GM12878 (cell line): Measurements from ENCODE around the gene GHRH. TPM values are rescaled to one million over a fixed set of nuclear protein-coding genes. Genes with fewer than 3 reads are reported as not detected.

Source experiments
- ATAC-seq: fragments of 200-7000 bp; cut with Tn5 transposase; 3 replicates; pipeline ENCODE4 v1.9.1; 2020; ENCODE audit warnings: mild to moderate bottlenecking, moderate library complexity
- BruUV-seq: library from RNA; stranded (reverse); fragments of 400-500 nt; replicated peaks from 2 replicates; lab custom pipeline; 2021; lab: Mats Ljungman, UMichigan
- CTCF ChIA-PET: fragments of 300-600 bp; sonication (Branson Sonifier 250); formaldehyde crosslinking; extraction: SDS; loops from one replicate; lab custom pipeline; 2021; ENCODE audit warnings: inconsistent platforms; lab: Yijun Ruan, JAX
- POLR2A ChIA-PET: fragments of 350-600 bp; formaldehyde crosslinking; extraction: SDS; loops from one replicate; lab custom pipeline; 2021; ENCODE audit warnings: inconsistent platforms; lab: Charles Lee
- RAD21 ChIA-PET: fragments of 300-600 bp; sonication (Branson Sonifier 250); formaldehyde crosslinking; loops from one replicate; lab custom pipeline; 2023; ENCODE audit warnings: antibody characterized with exemption; ENCODE audit not compliant: unreplicated experiment; lab: Charles Lee
- SMC1A ChIA-PET: fragments of 300-600 bp; sonication (Branson Sonifier 250); formaldehyde crosslinking; loops from one replicate; lab custom pipeline; 2023; ENCODE audit not compliant: unreplicated experiment, uncharacterized antibody; lab: Charles Lee
- DNase-seq: peaks from one replicate; pipeline ENCODE4 v3.0.0-alpha.2; 2011; ENCODE audit warnings: low read depth, low spot score
- FAIRE-seq: peaks from 3 replicates; lab custom pipeline; 2011; peaks lifted over from hg19 to GRCh38; lab: Jason Lieb, UNC
- H2AFZ ChIP-seq: 2 replicates; pipeline ENCODE4 v1.6.0; 2011; ENCODE audit warnings: low read depth, low read length, control low read depth; ENCODE audit not compliant: control insufficient read depth
- H3K27ac ChIP-seq: 2 replicates; pipeline ENCODE4 v1.5.1; 2011; ENCODE audit warnings: control low read depth; ENCODE audit not compliant: control insufficient read depth, insufficient read depth
- H3K27me3 ChIP-seq, 2 experiments: replicated peaks in 1 of 2; 2 replicates each; pipeline versions ENCODE4 v1.6.0 to v1.6.1; 2011; ENCODE audit warnings: low read length in 1 of 2; ENCODE audit not compliant: control insufficient read depth in 2 of 2, insufficient read depth in 2 of 2
- H3K36me3 ChIP-seq, 2 experiments: 2 replicates each; pipeline ENCODE4 v1.5.1; 2011; ENCODE audit warnings: low read length in 1 of 2; ENCODE audit not compliant: control insufficient read depth in 2 of 2, insufficient read depth in 2 of 2
- H3K4me1 ChIP-seq: 2 replicates; pipeline ENCODE4 v1.6.1; 2011; ENCODE audit warnings: mild to moderate bottlenecking, low read length, moderate library complexity, mixed read lengths; ENCODE audit not compliant: control insufficient read depth, insufficient read depth
- H3K4me2 ChIP-seq: 2 replicates; pipeline ENCODE4 v1.6.0; 2011; ENCODE audit warnings: control low read depth; ENCODE audit not compliant: control insufficient read depth, insufficient read depth
- H3K4me3 ChIP-seq: fragments of 200-600 bp; sonication (generic); 2 replicates; pipeline ENCODE4 v1.5.1; 2016
- H3K79me2 ChIP-seq: 2 replicates; pipeline ENCODE4 v1.6.0; 2011; ENCODE audit warnings: low read length; ENCODE audit not compliant: control insufficient read depth, insufficient read depth
- H3K9ac ChIP-seq: 2 replicates; pipeline ENCODE4 v1.8.0; 2011; ENCODE audit warnings: low read length, control low read depth, mixed read lengths; ENCODE audit not compliant: control insufficient read depth, insufficient read depth
- H3K9me3 ChIP-seq: replicated peaks from 3 replicates; pipeline ENCODE4 v1.5.1; 2011; ENCODE audit warnings: mild to moderate bottlenecking, low read length; ENCODE audit not compliant: control insufficient read depth, insufficient read depth
- H4K20me1 ChIP-seq: 2 replicates; pipeline ENCODE4 v1.6.0; 2011; ENCODE audit not compliant: control insufficient read depth, insufficient read depth
- FOXK2 ChIP-seq: fragments of 450-650 bp; IDR thresholded peaks from 2 replicates; pipeline ENCODE4 v1.6.1; 2017; ENCODE audit warnings: mild to moderate bottlenecking, moderate library complexity
- GABPA ChIP-seq: IDR thresholded peaks from 2 replicates; pipeline ENCODE4 v1.6.1; 2014; ENCODE audit warnings: antibody characterized with exemption, low read depth, mild to moderate bottlenecking, inconsistent platforms
- IKZF1 ChIP-seq: fragments of 450-650 bp; conservative IDR thresholded peaks from 2 replicates; pipeline ENCODE4 v1.6.1; 2017; ENCODE audit warnings: antibody characterized with exemption, mild to moderate bottlenecking
- IRF3 ChIP-seq: fragments of 450-650 bp; IDR thresholded peaks from 2 replicates; pipeline ENCODE4 v1.6.1; 2014; ENCODE audit warnings: mild to moderate bottlenecking
- MEF2B ChIP-seq: fragments of 450-650 bp; IDR thresholded peaks from 2 replicates; pipeline ENCODE4 v1.6.1; 2018; ENCODE audit warnings: mild to moderate bottlenecking, moderate library complexity; ENCODE audit not compliant: partially characterized antibody, poor library complexity, severe bottlenecking
- SIX5 ChIP-seq: IDR thresholded peaks from 2 replicates; pipeline ENCODE4 v1.6.1; 2011; ENCODE audit warnings: mild to moderate bottlenecking, low read depth, low read length, moderate library complexity; ENCODE audit not compliant: severe bottlenecking
- SRF ChIP-seq, 2 experiments: IDR thresholded peaks; 2 replicates each; pipeline ENCODE4 v1.6.1; 2011; ENCODE audit warnings: low read depth in 2 of 2, low read length in 2 of 2, mild to moderate bottlenecking in 1 of 2, moderate library complexity in 1 of 2
- SUPT20H ChIP-seq: IDR thresholded peaks from 2 replicates; pipeline ENCODE4 v1.6.1; 2011; ENCODE audit warnings: low read depth, mild to moderate bottlenecking, low read length, moderate library complexity, borderline replicate concordance; ENCODE audit not compliant: control insufficient read depth
- SUZ12 ChIP-seq: fragments of 200-600 bp; sonication (generic); IDR thresholded peaks from one replicate; pipeline ENCODE4 v1.6.1; 2018; ENCODE audit warnings: antibody characterized with exemption, mild to moderate bottlenecking; ENCODE audit not compliant: unreplicated experiment
- TCF3 ChIP-seq: IDR thresholded peaks from 2 replicates; pipeline ENCODE4 v1.6.1; 2012; ENCODE audit warnings: low read depth, mild to moderate bottlenecking, low read length, borderline replicate concordance; ENCODE audit not compliant: insufficient read depth
- WGBS: methylation state at CpG from one replicate; pipeline ENCODE4 v1.1.6; 2016; ENCODE audit warnings: low lambda C conversion rate; ENCODE audit not compliant: insufficient replicate concordance, insufficient coverage; ENCODE audit errors: missing lambda C conversion rate; 5-methylcytosine and 5-hydroxymethylcytosine counted together
- in situ Hi-C: fragments of 300-500 bp; cut with MboI; formaldehyde crosslinking; loops from 9 replicates; pipeline ENCODE4 v1.14.3; 2018; ENCODE audit warnings: mixed read lengths
- intact Hi-C: fragments of 100-400 bp; cut with micrococcal nuclease; formaldehyde crosslinking; loops from one replicate; pipeline ENCODE4 v1.14.2; 2022; ENCODE audit not compliant: unreplicated experiment
- polyA plus RNA-seq, 11 experiments: library from polyadenylated mRNA; depleted of rRNA in 4 of 11; unstranded in 6 of 11; stranded (reverse) in 5 of 11; fragments of >200 nt; fragmentation: Nextera tagmentation in 4 of 11; fragmentation: Illumina TruSeq in 1 of 11; extraction: Ambion mirVana in 4 of 11; extraction: Trizol in 1 of 11; gene quantifications; 1 replicate in 1 of 11; 2 replicates in 10 of 11; pipeline versions ENCODE4 v1.2.1 to v1.2.3, GENCODE V29; 2011 to 2016; ENCODE audit warnings: inconsistent platforms in 2 of 11, missing spikeins in 2 of 11, low read depth in 1 of 11
- total RNA-seq, 4 experiments: library from RNA; depleted of rRNA in 3 of 4; stranded (reverse); fragments of >200 nt in 3 of 4; fragmentation: Illumina TruSeq in 1 of 4; extraction: Trizol in 1 of 4; gene quantifications; 2 replicates each; pipeline versions ENCODE4 v1.2.1 to v1.2.3, GENCODE V29; 2013 to 2021
- TF ChIP-seq, protein P1 (sequence below): fragments of 150-350 bp; IDR thresholded peaks from 2 replicates; pipeline ENCODE4 v1.6.1; 2014; ENCODE audit warnings: mild to moderate bottlenecking, low read depth, low read length
- TF ChIP-seq, protein P2 (sequence below): IDR thresholded peaks from 2 replicates; pipeline ENCODE4 v1.6.1; 2012; ENCODE audit warnings: improper control_type of control experiment, low read depth, low read length; ENCODE audit not compliant: insufficient replicate concordance
- TF ChIP-seq, protein P3 (sequence below): fragments of 450-650 bp; IDR thresholded peaks from 2 replicates; pipeline ENCODE4 v1.6.1; 2016; ENCODE audit warnings: mild to moderate bottlenecking

The GHRH gene
- total and polyA plus RNA-seq, 10 of the 15 experiments (the other 5 are each of a cell fraction or from before 2014, with no cell fraction given) = not detected

DNA sequence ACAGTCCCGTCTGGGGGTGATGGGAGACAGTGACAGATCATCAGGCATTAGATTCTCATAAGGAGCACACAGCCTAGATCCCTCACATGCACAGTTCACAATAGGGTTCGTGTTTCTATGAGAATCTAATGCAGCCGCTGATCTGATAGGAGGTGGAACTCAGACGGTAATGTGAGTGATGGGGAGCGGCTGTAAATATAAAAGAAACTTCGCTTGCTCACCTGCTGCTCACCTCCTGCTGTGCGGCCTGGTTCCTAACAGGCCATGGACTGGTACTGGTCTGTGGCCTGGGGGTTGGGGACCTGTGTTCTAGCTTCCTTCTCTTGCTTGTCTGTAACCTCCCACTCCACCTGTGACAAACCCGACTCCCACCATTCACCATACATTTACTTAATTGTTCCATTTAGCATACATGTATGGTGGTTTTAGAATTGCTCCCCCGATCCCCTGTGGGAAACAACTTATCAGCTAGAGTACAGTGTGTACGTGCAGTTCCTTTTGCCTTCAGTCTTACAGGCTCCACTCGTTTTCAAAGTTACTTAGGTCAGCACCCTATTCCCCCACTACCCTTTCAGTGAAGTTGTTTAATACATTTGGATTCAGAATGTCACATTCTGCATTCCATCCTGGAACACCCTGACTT, 31.8 kb upstream of the GHRH start:
- CTCF ChIA-PET = interaction anchor here (0.9 kb wide), 1 partner anchor 15 kb away, joined by 3 read pairs; no protein-coding TSS in a partner anchor
- intact Hi-C loops (loop anchor here (5.0 kb wide), 1 partner anchor 74 kb away; no protein-coding TSS in a partner anchor), in situ Hi-C loops (no loop called here)
- Histone ChIP-seq H3K79me2 (peaks cover 89% of the 10 kb centered on the region), H3K9ac (no peak overlapping the region), H2AFZ (no peak overlapping the region), H3K4me3 (no peak overlapping the region; the same call in 1 of the 2 replicates), H3K36me3 (peaks cover 0 to 12% of the 10 kb centered on the region in 2 experiments; a peak in 3 of 4 replicates), H4K20me1 (no peaks in the 10 kb centered on the region), H3K4me2 (peak overlapping the region; percentile 61), H3K27ac (peak overlapping the region; percentile 66; the same call in 1 of the 2 replicates), H3K4me1 (peaks cover 60% of the 10 kb centered on the region), H3K9me3 (peaks cover 9% of the 10 kb centered on the region), H3K27me3 (no peaks in the 10 kb centered on the region)
- DNase-seq (no peak), ATAC-seq (no peak), FAIRE-seq (no peak)
- POLR2A ChIA-PET = interaction anchor here (1.0 to 1.8 kb wide), 2 partner anchors 52 to 56 kb away, joined by 3 to 8 read pairs; partner anchors contain the start of gene SRC
- RAD21 ChIA-PET = no interaction called here
- WGBS = 85% methylated on average over 11 of the region's 11 CpGs
- SMC1A ChIA-PET = interaction anchor here (0.9 to 2.8 kb wide), 6 partner anchors 12 to 78 kb away, joined by 3 to 10 read pairs (median 5); no protein-coding TSS in a partner anchor
- BruUV-seq = no TSS peak
- TF ChIP-seq TCF3 (no peak), SUZ12 (no peak), GABPA (no peak), FOXK2 (no peak), IRF3 (no peak), SUPT20H (no peak), SIX5 (no peak), IKZF1 (no peak), SRF (IDR thresholded peaks at IDR 0.05; ENCODE audit: low read depth in 2 of 2, low read length in 2 of 2) (no peak), MEF2B (no peak)
- TF ChIP-seq, protein P1, sequence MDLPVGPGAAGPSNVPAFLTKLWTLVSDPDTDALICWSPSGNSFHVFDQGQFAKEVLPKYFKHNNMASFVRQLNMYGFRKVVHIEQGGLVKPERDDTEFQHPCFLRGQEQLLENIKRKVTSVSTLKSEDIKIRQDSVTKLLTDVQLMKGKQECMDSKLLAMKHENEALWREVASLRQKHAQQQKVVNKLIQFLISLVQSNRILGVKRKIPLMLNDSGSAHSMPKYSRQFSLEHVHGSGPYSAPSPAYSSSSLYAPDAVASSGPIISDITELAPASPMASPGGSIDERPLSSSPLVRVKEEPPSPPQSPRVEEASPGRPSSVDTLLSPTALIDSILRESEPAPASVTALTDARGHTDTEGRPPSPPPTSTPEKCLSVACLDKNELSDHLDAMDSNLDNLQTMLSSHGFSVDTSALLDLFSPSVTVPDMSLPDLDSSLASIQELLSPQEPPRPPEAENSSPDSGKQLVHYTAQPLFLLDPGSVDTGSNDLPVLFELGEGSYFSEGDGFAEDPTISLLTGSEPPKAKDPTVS = no peak
- TF ChIP-seq, protein P2, sequence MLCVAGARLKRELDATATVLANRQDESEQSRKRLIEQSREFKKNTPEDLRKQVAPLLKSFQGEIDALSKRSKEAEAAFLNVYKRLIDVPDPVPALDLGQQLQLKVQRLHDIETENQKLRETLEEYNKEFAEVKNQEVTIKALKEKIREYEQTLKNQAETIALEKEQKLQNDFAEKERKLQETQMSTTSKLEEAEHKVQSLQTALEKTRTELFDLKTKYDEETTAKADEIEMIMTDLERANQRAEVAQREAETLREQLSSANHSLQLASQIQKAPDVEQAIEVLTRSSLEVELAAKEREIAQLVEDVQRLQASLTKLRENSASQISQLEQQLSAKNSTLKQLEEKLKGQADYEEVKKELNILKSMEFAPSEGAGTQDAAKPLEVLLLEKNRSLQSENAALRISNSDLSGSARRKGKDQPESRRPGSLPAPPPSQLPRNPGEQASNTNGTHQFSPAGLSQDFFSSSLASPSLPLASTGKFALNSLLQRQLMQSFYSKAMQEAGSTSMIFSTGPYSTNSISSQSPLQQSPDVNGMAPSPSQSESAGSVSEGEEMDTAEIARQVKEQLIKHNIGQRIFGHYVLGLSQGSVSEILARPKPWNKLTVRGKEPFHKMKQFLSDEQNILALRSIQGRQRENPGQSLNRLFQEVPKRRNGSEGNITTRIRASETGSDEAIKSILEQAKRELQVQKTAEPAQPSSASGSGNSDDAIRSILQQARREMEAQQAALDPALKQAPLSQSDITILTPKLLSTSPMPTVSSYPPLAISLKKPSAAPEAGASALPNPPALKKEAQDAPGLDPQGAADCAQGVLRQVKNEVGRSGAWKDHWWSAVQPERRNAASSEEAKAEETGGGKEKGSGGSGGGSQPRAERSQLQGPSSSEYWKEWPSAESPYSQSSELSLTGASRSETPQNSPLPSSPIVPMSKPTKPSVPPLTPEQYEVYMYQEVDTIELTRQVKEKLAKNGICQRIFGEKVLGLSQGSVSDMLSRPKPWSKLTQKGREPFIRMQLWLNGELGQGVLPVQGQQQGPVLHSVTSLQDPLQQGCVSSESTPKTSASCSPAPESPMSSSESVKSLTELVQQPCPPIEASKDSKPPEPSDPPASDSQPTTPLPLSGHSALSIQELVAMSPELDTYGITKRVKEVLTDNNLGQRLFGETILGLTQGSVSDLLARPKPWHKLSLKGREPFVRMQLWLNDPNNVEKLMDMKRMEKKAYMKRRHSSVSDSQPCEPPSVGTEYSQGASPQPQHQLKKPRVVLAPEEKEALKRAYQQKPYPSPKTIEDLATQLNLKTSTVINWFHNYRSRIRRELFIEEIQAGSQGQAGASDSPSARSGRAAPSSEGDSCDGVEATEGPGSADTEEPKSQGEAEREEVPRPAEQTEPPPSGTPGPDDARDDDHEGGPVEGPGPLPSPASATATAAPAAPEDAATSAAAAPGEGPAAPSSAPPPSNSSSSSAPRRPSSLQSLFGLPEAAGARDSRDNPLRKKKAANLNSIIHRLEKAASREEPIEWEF = no peak
- TF ChIP-seq, protein P3, sequence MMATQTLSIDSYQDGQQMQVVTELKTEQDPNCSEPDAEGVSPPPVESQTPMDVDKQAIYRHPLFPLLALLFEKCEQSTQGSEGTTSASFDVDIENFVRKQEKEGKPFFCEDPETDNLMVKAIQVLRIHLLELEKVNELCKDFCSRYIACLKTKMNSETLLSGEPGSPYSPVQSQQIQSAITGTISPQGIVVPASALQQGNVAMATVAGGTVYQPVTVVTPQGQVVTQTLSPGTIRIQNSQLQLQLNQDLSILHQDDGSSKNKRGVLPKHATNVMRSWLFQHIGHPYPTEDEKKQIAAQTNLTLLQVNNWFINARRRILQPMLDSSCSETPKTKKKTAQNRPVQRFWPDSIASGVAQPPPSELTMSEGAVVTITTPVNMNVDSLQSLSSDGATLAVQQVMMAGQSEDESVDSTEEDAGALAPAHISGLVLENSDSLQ = no peak
